ENCODE measurements around the gene SPINT1. TPM values are rescaled to one million over a fixed set of nuclear protein-coding genes. Genes with fewer than 3 reads are reported as not detected.

SPINT1 gene
- polyA plus RNA-seq, 2 donors: 161 to 191 TPM

- Histone ChIP-seq H3K27ac (ENCODE audit: low read depth in 2 of 2, low read length in 1 of 2) (peak overlapping the region; percentile 94 to 97), H3K4me3 (ENCODE audit: low read depth in 1 of 2, low read length in 2 of 2) (peak overlapping the region; percentile 72 to 84), H3K4me1 (ENCODE audit: control insufficient read depth in 2 of 2, insufficient read depth in 2 of 2, low read length in 1 of 2) (peaks cover 8 to 22% of the 10 kb centered on the region in 2 donors), H3K27me3 (ENCODE audit: control insufficient read depth in 1 of 2, insufficient read depth in 2 of 2, low read length in 2 of 2) (no peaks in the 10 kb centered on the region), H3K36me3 (ENCODE audit: control insufficient read depth in 2 of 2, insufficient read depth in 2 of 2, low read length in 1 of 2) (no peaks in the 10 kb centered on the region), H3K9me3 (ENCODE audit: control insufficient read depth in 2 of 2, insufficient read depth in 1 of 2, low read depth in 1 of 2, low read length in 1 of 2) (no peaks in the 10 kb centered on the region)
- 35 to 37% methylated on average over 12 of the region's 12 CpGs for WGBS, 2 donors
These were observed 1.2 kb downstream of the SPINT1 start for GRCh38 chr15:40845036-40845435.

GRCh38 chr15:40845511-40846284 is 1.9 kb downstream of the SPINT1 start:
- Histone ChIP-seq H3K27ac (ENCODE audit: low read depth in 2 of 2, low read length in 1 of 2) (peak overlapping the region; percentile 94 to 97), H3K9me3 (ENCODE audit: control insufficient read depth in 2 of 2, insufficient read depth in 1 of 2, low read depth in 1 of 2, low read length in 1 of 2) (no peaks in the 10 kb centered on the region), H3K4me1 (ENCODE audit: control insufficient read depth in 2 of 2, insufficient read depth in 2 of 2, low read length in 1 of 2) (peaks cover 8 to 22% of the 10 kb centered on the region in 2 donors), H3K4me3 (ENCODE audit: low read depth in 1 of 2, low read length in 2 of 2) (peak overlapping the region; percentile 72 to 84), H3K36me3 (ENCODE audit: control insufficient read depth in 2 of 2, insufficient read depth in 2 of 2, low read length in 1 of 2) (peaks cover 0 to 3% of the 10 kb centered on the region in 2 donors), H3K27me3 (ENCODE audit: control insufficient read depth in 1 of 2, insufficient read depth in 2 of 2, low read length in 2 of 2) (no peaks in the 10 kb centered on the region)
- WGBS, 2 donors: 50 to 52% methylated on average over 8 of the region's 8 CpGs

- H3K27me3 ChIP-seq (ENCODE audit: control insufficient read depth in 1 of 2, insufficient read depth in 2 of 2, low read length in 2 of 2): no peaks in the 10 kb centered on the region
- peaks cover 8 to 22% of the 10 kb centered on the region in 2 donors for H3K4me1 ChIP-seq (ENCODE audit: control insufficient read depth in 2 of 2, insufficient read depth in 2 of 2, low read length in 1 of 2)
- H3K27ac ChIP-seq (ENCODE audit: low read depth in 2 of 2, low read length in 1 of 2): peak overlapping the region; percentile 94 to 97
- H3K4me3 ChIP-seq (ENCODE audit: low read depth in 1 of 2, low read length in 2 of 2): peak overlapping the region; percentile 49 to 72
- no peaks in the 10 kb centered on the region for H3K9me3 ChIP-seq (ENCODE audit: control insufficient read depth in 2 of 2, insufficient read depth in 1 of 2, low read depth in 1 of 2, low read length in 1 of 2)
- peaks cover 0 to 6% of the 10 kb centered on the region in 2 donors for H3K36me3 ChIP-seq (ENCODE audit: control insufficient read depth in 2 of 2, insufficient read depth in 2 of 2, low read length in 1 of 2)
These were observed 3.0 kb downstream of the SPINT1 start for GRCh38 chr15:40846841-40847222.

- WGBS, 2 donors: 48 to 54% methylated on average over 7 of the region's 7 CpGs
- no peaks in the 10 kb centered on the region for H3K9me3 ChIP-seq (ENCODE audit: control insufficient read depth in 2 of 2, insufficient read depth in 1 of 2, low read depth in 1 of 2, low read length in 1 of 2)
- no peaks in the 10 kb centered on the region for H3K27me3 ChIP-seq (ENCODE audit: control insufficient read depth in 1 of 2, insufficient read depth in 2 of 2, low read length in 2 of 2)
- H3K4me1 ChIP-seq (ENCODE audit: control insufficient read depth in 2 of 2, insufficient read depth in 2 of 2, low read length in 1 of 2): peaks cover 8 to 22% of the 10 kb centered on the region in 2 donors
- peak overlapping the region; percentile 49 to 72 for H3K4me3 ChIP-seq (ENCODE audit: low read depth in 1 of 2, low read length in 2 of 2)
- H3K27ac ChIP-seq (ENCODE audit: low read depth in 2 of 2, low read length in 1 of 2): peak overlapping the region; percentile 94 to 97
- H3K36me3 ChIP-seq (ENCODE audit: control insufficient read depth in 2 of 2, insufficient read depth in 2 of 2, low read length in 1 of 2): peaks cover 0 to 9% of the 10 kb centered on the region in 2 donors
These were observed 3.5 kb downstream of the SPINT1 start for GRCh38 chr15:40847223-40847961.

- Histone ChIP-seq H3K4me1 (ENCODE audit: control insufficient read depth in 2 of 2, insufficient read depth in 2 of 2, low read length in 1 of 2) (peaks cover 4 to 12% of the 10 kb centered on the region in 2 donors), H3K27ac (ENCODE audit: low read depth in 2 of 2, low read length in 1 of 2) (no peak overlapping the region), H3K9me3 (ENCODE audit: control insufficient read depth in 2 of 2, insufficient read depth in 1 of 2, low read depth in 1 of 2, low read length in 1 of 2) (no peaks in the 10 kb centered on the region), H3K36me3 (ENCODE audit: control insufficient read depth in 2 of 2, insufficient read depth in 2 of 2, low read length in 1 of 2) (peaks cover 7 to 28% of the 10 kb centered on the region in 2 donors), H3K4me3 (ENCODE audit: low read depth in 1 of 2, low read length in 2 of 2) (no peak overlapping the region), H3K27me3 (ENCODE audit: control insufficient read depth in 1 of 2, insufficient read depth in 2 of 2, low read length in 2 of 2) (no peaks in the 10 kb centered on the region)
- WGBS, 2 donors: 88 to 90% methylated on average over 8 of the region's 8 CpGs
These were observed 6.8 kb downstream of the SPINT1 start for GRCh38 chr15:40850576-40851112.

- H3K27me3 ChIP-seq (ENCODE audit: control insufficient read depth in 1 of 2, insufficient read depth in 2 of 2, low read length in 2 of 2): no peaks in the 10 kb centered on the region
- 76 to 85% methylated on average over 5 of the region's 5 CpGs for WGBS, 2 donors
- H3K36me3 ChIP-seq (ENCODE audit: control insufficient read depth in 2 of 2, insufficient read depth in 2 of 2, low read length in 1 of 2): peaks cover 7 to 40% of the 10 kb centered on the region in 2 donors
- no peak overlapping the region for H3K27ac ChIP-seq (ENCODE audit: low read depth in 2 of 2, low read length in 1 of 2)
- H3K4me1 ChIP-seq (ENCODE audit: control insufficient read depth in 2 of 2, insufficient read depth in 2 of 2, low read length in 1 of 2): peaks cover 3 to 5% of the 10 kb centered on the region in 2 donors
- no peaks in the 10 kb centered on the region for H3K9me3 ChIP-seq (ENCODE audit: control insufficient read depth in 2 of 2, insufficient read depth in 1 of 2, low read depth in 1 of 2, low read length in 1 of 2)
- no peak overlapping the region for H3K4me3 ChIP-seq (ENCODE audit: low read depth in 1 of 2, low read length in 2 of 2)
These were observed 8.7 kb downstream of the SPINT1 start for GRCh38 chr15:40852529-40852928.

- H3K27ac ChIP-seq (ENCODE audit: low read depth in 2 of 2, low read length in 1 of 2): no peak overlapping the region
- WGBS, 2 donors: 90% methylated on average over 16 of the region's 16 CpGs
- H3K36me3 ChIP-seq (ENCODE audit: control insufficient read depth in 2 of 2, insufficient read depth in 2 of 2, low read length in 1 of 2): peaks cover 7 to 40% of the 10 kb centered on the region in 2 donors
- no peaks in the 10 kb centered on the region for H3K9me3 ChIP-seq (ENCODE audit: control insufficient read depth in 2 of 2, insufficient read depth in 1 of 2, low read depth in 1 of 2, low read length in 1 of 2)
- no peak overlapping the region for H3K4me3 ChIP-seq (ENCODE audit: low read depth in 1 of 2, low read length in 2 of 2)
- no peaks in the 10 kb centered on the region for H3K27me3 ChIP-seq (ENCODE audit: control insufficient read depth in 1 of 2, insufficient read depth in 2 of 2, low read length in 2 of 2)
- peaks cover 0 to 3% of the 10 kb centered on the region in 2 donors for H3K4me1 ChIP-seq (ENCODE audit: control insufficient read depth in 2 of 2, insufficient read depth in 2 of 2, low read length in 1 of 2)
These were observed 9.5 kb downstream of the SPINT1 start for GRCh38 chr15:40853241-40853890.

GRCh38 chr15:40854161-40854560 is 10.3 kb downstream of the SPINT1 start:
- Histone ChIP-seq H3K9me3 (ENCODE audit: control insufficient read depth in 2 of 2, insufficient read depth in 1 of 2, low read depth in 1 of 2, low read length in 1 of 2) (no peaks in the 10 kb centered on the region), H3K36me3 (ENCODE audit: control insufficient read depth in 2 of 2, insufficient read depth in 2 of 2, low read length in 1 of 2) (peaks cover 7 to 42% of the 10 kb centered on the region in 2 donors), H3K27me3 (ENCODE audit: control insufficient read depth in 1 of 2, insufficient read depth in 2 of 2, low read length in 2 of 2) (no peaks in the 10 kb centered on the region), H3K4me1 (ENCODE audit: control insufficient read depth in 2 of 2, insufficient read depth in 2 of 2, low read length in 1 of 2) (peaks cover 0 to 5% of the 10 kb centered on the region in 2 donors), H3K27ac (ENCODE audit: low read depth in 2 of 2, low read length in 1 of 2) (no peak overlapping the region), H3K4me3 (ENCODE audit: low read depth in 1 of 2, low read length in 2 of 2) (no peak overlapping the region)
- 73 to 81% methylated on average over 10 of the region's 10 CpGs for WGBS, 2 donors

GRCh38 chr15:40855706-40856234 is 11.9 kb downstream of the SPINT1 start:
- peaks cover 7 to 39% of the 10 kb centered on the region in 2 donors for H3K36me3 ChIP-seq (ENCODE audit: control insufficient read depth in 2 of 2, insufficient read depth in 2 of 2, low read length in 1 of 2)

More at GRCh38 chr15:40855706-40856234, 11.9 kb downstream of the SPINT1 start:
- WGBS, 2 donors: 80 to 81% methylated on average over 13 of the region's 13 CpGs
- H3K4me3 ChIP-seq (ENCODE audit: low read depth in 1 of 2, low read length in 2 of 2): no peak overlapping the region
- no peaks in the 10 kb centered on the region for H3K27me3 ChIP-seq (ENCODE audit: control insufficient read depth in 1 of 2, insufficient read depth in 2 of 2, low read length in 2 of 2)
- H3K4me1 ChIP-seq (ENCODE audit: control insufficient read depth in 2 of 2, insufficient read depth in 2 of 2, low read length in 1 of 2): peaks cover 0 to 9% of the 10 kb centered on the region in 2 donors
- peak overlapping the region; percentile 39 to 93 for H3K27ac ChIP-seq (ENCODE audit: low read depth in 2 of 2, low read length in 1 of 2)
- no peaks in the 10 kb centered on the region for H3K9me3 ChIP-seq (ENCODE audit: control insufficient read depth in 2 of 2, insufficient read depth in 1 of 2, low read depth in 1 of 2, low read length in 1 of 2)
